Spinal cord (tissue), 10 donors: ENCODE data around the gene GPR78. TPM values are rescaled to one million over a fixed set of nuclear protein-coding genes. Genes with fewer than 3 reads are reported as not detected.

Source experiments
- DNase-seq, 6 donors: peaks; one replicate each; pipeline versions ENCODE4 v3.0.0 to v3.0.0-alpha.2; 2013 to 2015; ENCODE audit warnings: low spot score in 6 of 6, low read depth in 4 of 6
- H3K27ac ChIP-seq: one replicate; pipeline ENCODE4 v1.5.1; 2013; ENCODE audit warnings: low read depth, low read length, control low read depth
- H3K27me3 ChIP-seq: one replicate; pipeline ENCODE4 v1.6.1; 2013; ENCODE audit warnings: low read length; ENCODE audit not compliant: control insufficient read depth, insufficient read depth
- H3K36me3 ChIP-seq: one replicate; pipeline ENCODE4 v1.6.1; 2013; ENCODE audit warnings: low read length; ENCODE audit not compliant: control insufficient read depth, insufficient read depth
- H3K4me1 ChIP-seq: one replicate; pipeline ENCODE4 v1.6.1; 2013; ENCODE audit warnings: low read length; ENCODE audit not compliant: control insufficient read depth, insufficient read depth
- H3K4me3 ChIP-seq: one replicate; pipeline ENCODE4 v1.5.1; 2013; ENCODE audit warnings: low read depth, low read length, control low read depth
- H3K9me3 ChIP-seq: one replicate; pipeline ENCODE4 v1.6.1; 2013; ENCODE audit warnings: low read length; ENCODE audit not compliant: control insufficient read depth, insufficient read depth
- WGBS: methylation state at CpG from one replicate; pipeline ENCODE4 v1.1.5; 2013; ENCODE audit warnings: missing lambda C conversion rate; ENCODE audit not compliant: insufficient coverage; 5-methylcytosine and 5-hydroxymethylcytosine counted together
- polyA plus RNA-seq, 2 donors: library from polyadenylated mRNA; unstranded; fragments of 120-200 nt; gene quantifications; one replicate each; pipeline ENCODE4 v1.2.1, GENCODE V29; 2013; ENCODE audit not compliant: insufficient read length in 2 of 2
- total RNA-seq, 2 donors: library from RNA; depleted of rRNA in 1 of 2; stranded (reverse); fragments of 120-200 nt in 1 of 2; fragments of >200 nt in 1 of 2; gene quantifications; one replicate each; pipeline versions ENCODE4 v1.2.3 to v1.2.4, GENCODE V29; 2013 to 2014
- donor health status: healthy.

The GPR78 gene
- total and polyA plus RNA-seq, 4 donors: 0.89 to 3.0 (median 1.1) TPM; not detected in 1

GRCh38 chr4:8539661-8540060, 40.5 kb upstream of the GPR78 start:
- no peak overlapping the region for H3K27ac ChIP-seq
- H3K36me3 ChIP-seq: no peaks in the 10 kb centered on the region
- no peak overlapping the region for H3K4me3 ChIP-seq
- no peak for DNase-seq
- no peaks in the 10 kb centered on the region for H3K27me3 ChIP-seq
- 87% methylated on average over 3 of the region's 5 CpGs for WGBS
- H3K9me3 ChIP-seq: no peaks in the 10 kb centered on the region
- no peaks in the 10 kb centered on the region for H3K4me1 ChIP-seq

- Histone ChIP-seq H3K9me3 (no peaks in the 10 kb centered on the region), H3K4me3 (no peak overlapping the region), H3K36me3 (no peaks in the 10 kb centered on the region), H3K27me3 (no peaks in the 10 kb centered on the region), H3K27ac (no peak overlapping the region), H3K4me1 (no peaks in the 10 kb centered on the region)
- WGBS: 84% methylated on average over 7 of the region's 9 CpGs
- DNase-seq: no peak
These were observed 40.1 kb upstream of the GPR78 start for GRCh38 chr4:8540072-8540471.

- H3K36me3 ChIP-seq: no peaks in the 10 kb centered on the region
- no peak overlapping the region for H3K27ac ChIP-seq
- H3K4me1 ChIP-seq: no peaks in the 10 kb centered on the region
- H3K9me3 ChIP-seq: no peaks in the 10 kb centered on the region
- WGBS: 85% methylated on average over 11 of the region's 11 CpGs
- no peak for DNase-seq
- H3K4me3 ChIP-seq: no peak overlapping the region
- H3K27me3 ChIP-seq: no peaks in the 10 kb centered on the region
These were observed 39.6 kb upstream of the GPR78 start for GRCh38 chr4:8540586-8540985.

GRCh38 chr4:8540991-8541390, 39.2 kb upstream of the GPR78 start:
- Histone ChIP-seq H3K4me1 (no peaks in the 10 kb centered on the region), H3K36me3 (no peaks in the 10 kb centered on the region), H3K4me3 (no peak overlapping the region), H3K9me3 (no peaks in the 10 kb centered on the region), H3K27me3 (no peaks in the 10 kb centered on the region), H3K27ac (no peak overlapping the region)
- no peak for DNase-seq
- 82% methylated on average over 8 of the region's 8 CpGs for WGBS

- H3K4me1 ChIP-seq: no peaks in the 10 kb centered on the region
- H3K4me3 ChIP-seq: no peak overlapping the region
- no peaks in the 10 kb centered on the region for H3K36me3 ChIP-seq
- no peak overlapping the region for H3K27ac ChIP-seq
- no peak for DNase-seq
- no peaks in the 10 kb centered on the region for H3K27me3 ChIP-seq
- 86% methylated on average over 17 of the region's 17 CpGs for WGBS
- H3K9me3 ChIP-seq: no peaks in the 10 kb centered on the region
These were observed 38.0 kb upstream of the GPR78 start for GRCh38 chr4:8541981-8542715.

GRCh38 chr4:8542776-8543525, 37.2 kb upstream of the GPR78 start:
- Histone ChIP-seq H3K36me3 (no peaks in the 10 kb centered on the region), H3K27me3 (no peaks in the 10 kb centered on the region), H3K4me3 (no peak overlapping the region), H3K9me3 (no peaks in the 10 kb centered on the region), H3K4me1 (no peaks in the 10 kb centered on the region), H3K27ac (no peak overlapping the region)
- 83% methylated on average over 15 of the region's 16 CpGs for WGBS
- DNase-seq: no peak

GRCh38 chr4:8543623-8544022, 36.6 kb upstream of the GPR78 start:
- WGBS: 89% methylated on average over 3 of the region's 10 CpGs
- Histone ChIP-seq H3K4me1 (no peaks in the 10 kb centered on the region), H3K27ac (no peak overlapping the region), H3K36me3 (no peaks in the 10 kb centered on the region), H3K9me3 (no peaks in the 10 kb centered on the region), H3K27me3 (no peaks in the 10 kb centered on the region), H3K4me3 (no peak overlapping the region)
- DNase-seq: no peak

GRCh38 chr4:8544282-8544681, 35.9 kb upstream of the GPR78 start:
- H3K4me3 ChIP-seq: no peak overlapping the region
- no peaks in the 10 kb centered on the region for H3K36me3 ChIP-seq
- H3K9me3 ChIP-seq: no peaks in the 10 kb centered on the region
- WGBS: 95% methylated on average over 3 of the region's 3 CpGs
- no peaks in the 10 kb centered on the region for H3K4me1 ChIP-seq
- H3K27ac ChIP-seq: no peak overlapping the region
- H3K27me3 ChIP-seq: no peaks in the 10 kb centered on the region
- no peak for DNase-seq

- Histone ChIP-seq H3K27me3 (no peaks in the 10 kb centered on the region), H3K4me3 (no peak overlapping the region), H3K36me3 (no peaks in the 10 kb centered on the region), H3K9me3 (no peaks in the 10 kb centered on the region), H3K4me1 (no peaks in the 10 kb centered on the region), H3K27ac (no peak overlapping the region)
- 84% methylated on average over 32 of the region's 32 CpGs for WGBS
- no peak for DNase-seq
These were observed 35.3 kb upstream of the GPR78 start for GRCh38 chr4:8544741-8545438.
